Urinary bladder (tissue), 4 donors: Measurements from ENCODE around the gene KRTAP4-6. TPM values are rescaled to one million over a fixed set of nuclear protein-coding genes. Genes with fewer than 3 reads are reported as not detected.
"Not testable (repeated sequence)": the region's sequence is repeated elsewhere in the genome, so short reads cannot be mapped to it uniquely, and the experiment has no call there.

Experiments used
- DNase-seq: peaks from one replicate; pipeline ENCODE4 v3.0.0-alpha.2; 2015; ENCODE audit errors: extremely low spot score
- H3K27ac ChIP-seq: one replicate; pipeline ENCODE4 v1.5.1; 2013; ENCODE audit warnings: low read depth, mild to moderate bottlenecking, moderate library complexity
- H3K36me3 ChIP-seq: one replicate; pipeline ENCODE4 v1.6.1; 2013; ENCODE audit warnings: mild to moderate bottlenecking, moderate library complexity; ENCODE audit not compliant: insufficient read depth
- H3K4me1 ChIP-seq: one replicate; pipeline ENCODE4 v1.6.1; 2013; ENCODE audit warnings: mild to moderate bottlenecking, moderate library complexity; ENCODE audit not compliant: insufficient read depth
- H3K4me3 ChIP-seq: one replicate; pipeline ENCODE4 v1.5.1; 2013; ENCODE audit warnings: low read depth, low read length
- WGBS: extraction: QIAGEN DNeasy Blood & Tissue Kit; methylation state at CpG from one replicate; pipeline ENCODE4 v1.1.7; 2013; 5-methylcytosine and 5-hydroxymethylcytosine counted together
- polyA plus RNA-seq: library from polyadenylated mRNA; stranded (reverse); fragments of 200-250 nt; gene quantifications from one replicate; pipeline ENCODE4 v1.2.3, GENCODE V29; 2013
- small RNA-seq: library from RNA; depleted of rRNA; stranded (forward); fragments of <200 nt; gene quantifications from one replicate; pipeline ENCODE3, GENCODE V24; 2014
- total RNA-seq: library from RNA; depleted of rRNA; stranded (reverse); fragments of >200 nt; gene quantifications from one replicate; pipeline ENCODE4 v1.2.3, GENCODE V29; 2014
- donor health status: healthy with polysubstance abuse.
- donor health status: healthy.

The KRTAP4-6 gene
- total and polyA plus RNA-seq, 2 donors, result not detected

GRCh38 chr17:41107941-41108450, 32.3 kb downstream of the KRTAP4-6 start:
- Histone ChIP-seq H3K36me3 (no peaks in the 10 kb centered on the region), H3K4me3 (no peak overlapping the region), H3K27ac (no peak overlapping the region), H3K4me1 (no peaks in the 10 kb centered on the region)
- WGBS, result 60% methylated on average over 1 of the region's 1 CpG
- no peak for DNase-seq

- H3K27ac ChIP-seq, H3K36me3 ChIP-seq, DNase-seq, H3K4me3 ChIP-seq, H3K4me1 ChIP-seq: not testable (repeated sequence)
- 73% methylated on average over 10 of the region's 10 CpGs for WGBS
Measured at GRCh38 chr17:41105347-41105746, 35.0 kb downstream of the KRTAP4-6 start, which contains the start of gene KRTAP4-9. Gene KRTAP4-9 (plus strand): TSS chr17:41105389. CDS start chr17:41105389, 0 bp downstream.

- H3K36me3 ChIP-seq, H3K4me1 ChIP-seq, H3K27ac ChIP-seq, DNase-seq, H3K4me3 ChIP-seq: not testable (repeated sequence)
- WGBS, result 68% methylated on average over 2 of the region's 2 CpGs
Measured at GRCh38 chr17:41104386-41105038, 35.8 kb downstream of the KRTAP4-6 start.

DNA sequence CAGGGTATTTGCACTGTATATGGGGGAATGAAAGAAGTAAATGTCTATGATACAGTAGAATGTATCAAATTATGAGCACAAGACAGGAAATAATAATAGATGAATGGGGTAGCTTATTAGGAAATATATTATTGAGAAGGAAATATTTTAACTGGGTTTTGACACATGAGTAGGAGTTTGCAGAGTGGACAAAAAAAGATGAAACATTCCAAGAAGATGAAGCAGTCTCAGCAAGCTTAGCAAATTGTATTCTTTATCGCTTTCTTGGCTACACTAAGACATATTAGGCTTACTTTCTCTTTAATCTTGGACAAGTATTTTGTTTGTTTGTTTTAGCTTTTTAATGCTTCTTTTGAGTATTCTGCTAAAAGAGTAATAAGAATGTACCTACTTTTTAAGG, 36.4 kb downstream of the KRTAP4-6 start:
- Histone ChIP-seq H3K4me1 (no peaks in the 10 kb centered on the region), H3K36me3 (no peaks in the 10 kb centered on the region), H3K4me3 (no peak overlapping the region), H3K27ac (no peak overlapping the region)
- 88% methylated on average over 1 of the region's 1 CpG for WGBS
- no peak for DNase-seq

DNA sequence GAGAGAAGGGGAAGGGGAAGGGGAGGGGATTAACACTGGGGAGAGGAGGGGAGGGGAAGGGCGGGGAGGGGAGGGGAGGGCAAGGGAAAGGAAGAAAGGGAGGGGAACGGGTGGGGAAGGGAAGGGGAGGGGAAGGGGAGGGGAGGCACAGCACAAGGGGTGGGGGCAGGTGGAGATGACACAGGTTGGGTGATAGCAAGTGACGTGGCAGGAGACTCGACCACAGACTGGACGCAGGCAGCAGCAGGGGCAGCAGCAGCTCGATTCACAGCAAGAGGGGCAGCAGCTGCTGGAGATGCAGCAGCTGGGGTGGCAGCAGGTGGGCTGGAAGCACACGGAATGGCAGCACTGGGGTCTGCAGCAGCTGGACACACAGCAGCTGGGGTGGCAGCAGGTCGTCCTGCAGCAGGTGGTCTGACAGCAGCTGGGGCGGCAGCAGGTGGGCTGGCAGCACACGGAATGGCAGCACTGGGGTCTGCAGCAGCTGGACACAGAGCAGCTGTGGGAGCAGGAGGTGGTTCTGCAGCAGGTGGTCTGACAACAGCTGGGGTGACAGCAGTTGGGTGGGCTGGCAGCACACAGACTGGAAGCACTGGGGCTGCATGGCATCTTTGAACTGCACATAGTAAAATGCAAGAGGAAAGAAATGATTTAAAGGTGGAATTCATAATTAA, 38.6 kb downstream of the KRTAP4-6 start, which contains the start of gene KRTAP4-16:
KRTAP4-16 (minus strand) TSS at position 624 of the 674 bp plus-strand sequence; CDS start at position 624, 0 bp downstream.
- WGBS, result 46% methylated on average over 10 of the region's 10 CpGs
- no peak within 1 kb of the TSS for H3K27ac ChIP-seq
- H3K36me3 ChIP-seq, result no peaks in the 10 kb centered on the region
- no peak for DNase-seq
- H3K4me1 ChIP-seq, result no peaks in the 10 kb centered on the region
- no peak within 1 kb of the TSS for H3K4me3 ChIP-seq

- not testable (repeated sequence) for H3K4me3 ChIP-seq, H3K36me3 ChIP-seq, H3K27ac ChIP-seq, DNase-seq, H3K4me1 ChIP-seq
- 33% methylated on average over 7 of the region's 7 CpGs for WGBS
Measured at GRCh38 chr17:41099682-41100480, 40.5 kb downstream of the KRTAP4-6 start.

DNA sequence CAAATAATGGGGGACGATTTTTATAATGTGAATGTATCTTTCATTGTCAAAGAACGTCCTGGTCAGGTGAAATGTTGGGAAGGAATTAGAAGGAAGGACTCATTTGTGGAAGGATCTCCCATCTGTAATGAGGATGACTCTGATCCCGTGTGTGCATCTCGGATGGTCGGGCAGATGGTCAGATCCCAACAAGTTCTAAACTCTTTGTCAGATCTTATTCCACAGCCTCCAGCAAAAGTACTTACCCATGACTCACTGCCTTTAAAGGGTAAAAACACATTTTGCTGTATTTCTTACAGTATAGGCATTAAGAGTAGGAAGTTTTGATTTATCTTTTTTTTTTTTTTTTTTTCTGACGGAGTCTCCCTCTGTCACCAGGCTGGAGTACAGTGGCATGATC, 41.9 kb downstream of the KRTAP4-6 start:
- H3K27ac ChIP-seq, result no peak overlapping the region
- WGBS, result 76% methylated on average over 6 of the region's 6 CpGs
- DNase-seq, result no peak
- no peaks in the 10 kb centered on the region for H3K4me1 ChIP-seq
- H3K36me3 ChIP-seq, result no peaks in the 10 kb centered on the region
- H3K4me3 ChIP-seq, result no peak overlapping the region

DNA sequence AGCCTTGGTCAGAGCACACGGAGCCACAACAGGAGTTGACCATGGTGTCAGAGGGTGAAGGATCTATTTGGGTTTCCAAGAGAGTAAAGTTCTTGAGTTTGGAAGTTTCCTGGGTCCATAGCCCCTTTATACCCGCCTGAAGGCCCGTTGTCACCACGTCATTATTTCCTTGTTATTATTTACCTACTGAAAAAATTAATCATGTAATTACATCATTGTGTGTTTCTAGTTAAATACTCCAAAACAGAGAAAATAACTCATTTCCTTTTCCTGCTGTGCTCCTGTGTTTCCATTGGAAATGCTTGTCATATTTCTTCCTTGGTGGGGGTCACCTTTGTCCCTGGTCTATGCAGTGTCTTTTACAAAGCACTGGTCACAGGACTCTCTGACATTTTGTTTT, 42.3 kb downstream of the KRTAP4-6 start, which contains the start of gene KRTAP4-8:
KRTAP4-8 (minus strand) TSS at position 101 of the 400 bp plus-strand sequence; CDS start at position 43, 58 bp downstream.
- Histone ChIP-seq H3K36me3 (no peaks in the 10 kb centered on the region), H3K4me3 (no peak within 1 kb of the TSS), H3K27ac (no peak within 1 kb of the TSS), H3K4me1 (no peaks in the 10 kb centered on the region)
- no peak for DNase-seq
- 77% methylated on average over 4 of the region's 4 CpGs for WGBS

DNA sequence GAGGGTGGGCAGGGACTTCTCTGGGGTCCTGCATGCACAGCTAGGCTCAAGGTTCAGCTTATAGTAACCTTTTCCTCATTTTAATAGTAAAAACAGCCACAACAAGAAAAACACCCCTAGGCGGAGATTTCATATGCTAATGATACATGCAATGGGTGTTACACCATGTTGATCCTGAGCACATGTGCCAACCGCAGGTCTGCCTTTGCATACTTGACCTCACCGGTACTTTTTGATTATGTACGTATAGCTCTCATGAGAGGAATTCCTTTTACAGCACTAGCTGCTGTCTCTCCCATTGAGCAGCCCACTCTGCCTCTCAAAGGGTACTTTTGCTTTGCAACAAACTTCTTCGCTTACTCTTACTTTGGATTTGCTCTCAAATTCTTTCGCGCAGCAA, 44.3 kb downstream of the KRTAP4-6 start:
- DNase-seq, result no peak
- Histone ChIP-seq H3K4me3 (no peak overlapping the region), H3K27ac (no peak overlapping the region), H3K4me1 (no peaks in the 10 kb centered on the region), H3K36me3 (no peaks in the 10 kb centered on the region)
- 75% methylated on average over 7 of the region's 7 CpGs for WGBS

Small RNAs within 50 kb of the gene (small RNA-seq; reads per million reads assigned to genes)
- gene KRTAP4-17P, result not detected

Other genes with a start within 250 kb of the KRTAP4-6 start
Only the 30 nearest of the 39 such genes appear.
- gene KRTAP3-3, start 146.4 kb downstream of the KRTAP4-6 start, total RNA-seq, result not detected
- not detected for gene KRTAP3-3, start 146.4 kb downstream of the KRTAP4-6 start, polyA plus RNA-seq
- not detected for gene KRTAP3-2, start 140.6 kb downstream of the KRTAP4-6 start, total RNA-seq
- gene KRTAP3-2, start 140.6 kb downstream of the KRTAP4-6 start, polyA plus RNA-seq, result not detected
- gene KRTAP3-1, start 131.4 kb downstream of the KRTAP4-6 start, total RNA-seq, result not detected
- not detected for gene KRTAP3-1, start 131.4 kb downstream of the KRTAP4-6 start, polyA plus RNA-seq
- gene KRTAP1-5, start 113.3 kb downstream of the KRTAP4-6 start, total RNA-seq, result not detected
- gene KRTAP1-5, start 113.3 kb downstream of the KRTAP4-6 start, polyA plus RNA-seq, result 0.11 TPM
- gene KRTAP1-4, start 110.3 kb downstream of the KRTAP4-6 start, total RNA-seq, result not detected
- gene KRTAP1-4, start 110.3 kb downstream of the KRTAP4-6 start, polyA plus RNA-seq, result not detected
- gene KRTAP1-3, start 105.7 kb downstream of the KRTAP4-6 start, total RNA-seq, result not detected
- not detected for gene KRTAP1-3, start 105.7 kb downstream of the KRTAP4-6 start, polyA plus RNA-seq
- not detected for gene KRTAP1-1, start 99.1 kb downstream of the KRTAP4-6 start, total RNA-seq
- not detected for gene KRTAP1-1, start 99.1 kb downstream of the KRTAP4-6 start, polyA plus RNA-seq
- not detected for gene KRTAP2-1, start 93.2 kb downstream of the KRTAP4-6 start, total RNA-seq
- gene KRTAP2-1, start 93.2 kb downstream of the KRTAP4-6 start, polyA plus RNA-seq, result not detected
- not detected for gene KRTAP2-2, start 85.3 kb downstream of the KRTAP4-6 start, total RNA-seq
- not detected for gene KRTAP2-2, start 85.3 kb downstream of the KRTAP4-6 start, polyA plus RNA-seq
- gene KRTAP2-3, start 80.4 kb downstream of the KRTAP4-6 start, total RNA-seq, result not detected
- not detected for gene KRTAP2-3, start 80.4 kb downstream of the KRTAP4-6 start, polyA plus RNA-seq
- not detected for gene KRTAP2-4, start 74.7 kb downstream of the KRTAP4-6 start, total RNA-seq
- not detected for gene KRTAP2-4, start 74.7 kb downstream of the KRTAP4-6 start, polyA plus RNA-seq
- gene KRTAP4-7, start 56.4 kb downstream of the KRTAP4-6 start, total RNA-seq, result not detected
- not detected for gene KRTAP4-7, start 56.4 kb downstream of the KRTAP4-6 start, polyA plus RNA-seq
- gene KRTAP4-8, start 42.4 kb downstream of the KRTAP4-6 start, total RNA-seq, result not detected
- not detected for gene KRTAP4-8, start 42.4 kb downstream of the KRTAP4-6 start, polyA plus RNA-seq
- not detected for gene KRTAP4-16, start 38.3 kb downstream of the KRTAP4-6 start, total RNA-seq
- gene KRTAP4-16, start 38.3 kb downstream of the KRTAP4-6 start, polyA plus RNA-seq, result not detected
- not detected for gene KRTAP4-9, start 35.2 kb downstream of the KRTAP4-6 start, total RNA-seq
- not detected for gene KRTAP4-9, start 35.2 kb downstream of the KRTAP4-6 start, polyA plus RNA-seq
- not detected for gene KRTAP4-11, start 22.2 kb downstream of the KRTAP4-6 start, total RNA-seq
- gene KRTAP4-11, start 22.2 kb downstream of the KRTAP4-6 start, polyA plus RNA-seq, result not detected
- gene KRTAP4-12, start 16.4 kb downstream of the KRTAP4-6 start, total RNA-seq, result not detected
- not detected for gene KRTAP4-12, start 16.4 kb downstream of the KRTAP4-6 start, polyA plus RNA-seq
- not detected for gene KRTAP4-5, start 9.3 kb upstream of the KRTAP4-6 start, total RNA-seq
- gene KRTAP4-5, start 9.3 kb upstream of the KRTAP4-6 start, polyA plus RNA-seq, result not detected
- not detected for gene KRTAP4-4, start 20.2 kb upstream of the KRTAP4-6 start, total RNA-seq
- not detected for gene KRTAP4-4, start 20.2 kb upstream of the KRTAP4-6 start, polyA plus RNA-seq
- gene KRTAP4-3, start 27.7 kb upstream of the KRTAP4-6 start, total RNA-seq, result not detected
- gene KRTAP4-3, start 27.7 kb upstream of the KRTAP4-6 start, polyA plus RNA-seq, result not detected
- not detected for gene KRTAP4-2, start 37.7 kb upstream of the KRTAP4-6 start, total RNA-seq
- not detected for gene KRTAP4-2, start 37.7 kb upstream of the KRTAP4-6 start, polyA plus RNA-seq
- gene KRTAP4-1, start 44.4 kb upstream of the KRTAP4-6 start, total RNA-seq, result not detected
- not detected for gene KRTAP4-1, start 44.4 kb upstream of the KRTAP4-6 start, polyA plus RNA-seq
- not detected for gene KRTAP9-1, start 49.3 kb upstream of the KRTAP4-6 start, total RNA-seq
- not detected for gene KRTAP9-1, start 49.3 kb upstream of the KRTAP4-6 start, polyA plus RNA-seq
- not detected for gene KRTAP9-2, start 86.1 kb upstream of the KRTAP4-6 start, total RNA-seq
- not detected for gene KRTAP9-2, start 86.1 kb upstream of the KRTAP4-6 start, polyA plus RNA-seq
- gene KRTAP9-3, start 91.9 kb upstream of the KRTAP4-6 start, total RNA-seq, result not detected
- not detected for gene KRTAP9-3, start 91.9 kb upstream of the KRTAP4-6 start, polyA plus RNA-seq
- not detected for gene KRTAP9-8, start 97.5 kb upstream of the KRTAP4-6 start, total RNA-seq
- not detected for gene KRTAP9-8, start 97.5 kb upstream of the KRTAP4-6 start, polyA plus RNA-seq
- not detected for gene KRTAP9-4, start 109.1 kb upstream of the KRTAP4-6 start, total RNA-seq
- not detected for gene KRTAP9-4, start 109.1 kb upstream of the KRTAP4-6 start, polyA plus RNA-seq
- not detected for gene KRTAP9-9, start 114.8 kb upstream of the KRTAP4-6 start, total RNA-seq
- not detected for gene KRTAP9-9, start 114.8 kb upstream of the KRTAP4-6 start, polyA plus RNA-seq
- not detected for gene KRTAP9-6, start 124.8 kb upstream of the KRTAP4-6 start, total RNA-seq
- not detected for gene KRTAP9-6, start 124.8 kb upstream of the KRTAP4-6 start, polyA plus RNA-seq
- not detected for gene KRTAP9-7, start 135.2 kb upstream of the KRTAP4-6 start, total RNA-seq
- gene KRTAP9-7, start 135.2 kb upstream of the KRTAP4-6 start, polyA plus RNA-seq, result not detected